ENCODE measurements around the gene HOMER2. TPM values are rescaled to one million over a fixed set of nuclear protein-coding genes. Genes with fewer than 3 reads are reported as not detected.
"Not testable (repeated sequence)": the region's sequence is repeated elsewhere in the genome, so short reads cannot be mapped to it uniquely, and the experiment has no call there.

Gene HOMER2
- total and polyA plus RNA-seq, 2 donors = 5.7 to 7.8 TPM

- DNase-seq (ENCODE audit: low read depth in 6 of 9, low spot score in 9 of 9) = no peak
- 95% methylated on average over 18 of the region's 18 CpGs for WGBS
- no peaks in the 10 kb centered on the region for H3K27me3 ChIP-seq (ENCODE audit: control insufficient read depth in 2 of 2, insufficient read depth in 1 of 2, low read length in 1 of 2)
- no peaks in the 10 kb centered on the region for H3K9me3 ChIP-seq (ENCODE audit: control insufficient read depth in 2 of 2, insufficient read depth in 1 of 2, low read length in 1 of 2)
- H3K36me3 ChIP-seq (ENCODE audit: control insufficient read depth in 2 of 2, insufficient read depth in 2 of 2, low read length in 1 of 2) = peaks cover 58 to 78% of the 10 kb centered on the region in 2 donors
- no peak overlapping the region for H3K4me3 ChIP-seq (ENCODE audit: low read length in 2 of 2)
- peaks cover 0 to 4% of the 10 kb centered on the region in 2 donors for H3K4me1 ChIP-seq (ENCODE audit: control insufficient read depth in 2 of 2, insufficient read depth in 2 of 2, low read length in 2 of 2)
- no peak overlapping the region for H3K27ac ChIP-seq (ENCODE audit: low read depth in 1 of 2, low read length in 1 of 2)
Measured at GRCh38 chr15:82830427-82831173, 121.9 kb downstream of the HOMER2 start.

- H3K4me3 ChIP-seq (ENCODE audit: low read length in 2 of 2) = no peak overlapping the region
- peaks cover 52 to 77% of the 10 kb centered on the region in 2 donors for H3K36me3 ChIP-seq (ENCODE audit: control insufficient read depth in 2 of 2, insufficient read depth in 2 of 2, low read length in 1 of 2)
- no peaks in the 10 kb centered on the region for H3K27me3 ChIP-seq (ENCODE audit: control insufficient read depth in 2 of 2, insufficient read depth in 1 of 2, low read length in 1 of 2)
- H3K9me3 ChIP-seq (ENCODE audit: control insufficient read depth in 2 of 2, insufficient read depth in 1 of 2, low read length in 1 of 2) = no peaks in the 10 kb centered on the region
- 99% methylated on average over 4 of the region's 4 CpGs for WGBS
- H3K27ac ChIP-seq (ENCODE audit: low read depth in 1 of 2, low read length in 1 of 2) = no peak overlapping the region
- DNase-seq (ENCODE audit: low read depth in 6 of 9, low spot score in 9 of 9) = no peak
- H3K4me1 ChIP-seq (ENCODE audit: control insufficient read depth in 2 of 2, insufficient read depth in 2 of 2, low read length in 2 of 2) = peaks cover 0 to 4% of the 10 kb centered on the region in 2 donors
Measured at GRCh38 chr15:82829234-82829633, 123.3 kb downstream of the HOMER2 start.

GRCh38 chr15:82828075-82828474 lies 124.4 kb downstream of the HOMER2 start:
- H3K27ac ChIP-seq (ENCODE audit: low read depth in 1 of 2, low read length in 1 of 2) = no peak overlapping the region
- H3K9me3 ChIP-seq (ENCODE audit: control insufficient read depth in 2 of 2, insufficient read depth in 1 of 2, low read length in 1 of 2) = no peaks in the 10 kb centered on the region
- H3K27me3 ChIP-seq (ENCODE audit: control insufficient read depth in 2 of 2, insufficient read depth in 1 of 2, low read length in 1 of 2) = no peaks in the 10 kb centered on the region
- no peak overlapping the region for H3K4me3 ChIP-seq (ENCODE audit: low read length in 2 of 2)
- 98% methylated on average over 1 of the region's 1 CpG for WGBS
- H3K4me1 ChIP-seq (ENCODE audit: control insufficient read depth in 2 of 2, insufficient read depth in 2 of 2, low read length in 2 of 2) = peaks cover 0 to under 1% of the 10 kb centered on the region in 2 donors
- peaks cover 46 to 70% of the 10 kb centered on the region in 2 donors for H3K36me3 ChIP-seq (ENCODE audit: control insufficient read depth in 2 of 2, insufficient read depth in 2 of 2, low read length in 1 of 2)
- no peak for DNase-seq (ENCODE audit: low read depth in 6 of 9, low spot score in 9 of 9)

- H3K9me3 ChIP-seq (ENCODE audit: control insufficient read depth in 2 of 2, insufficient read depth in 1 of 2, low read length in 1 of 2) = no peaks in the 10 kb centered on the region
- no peak for DNase-seq (ENCODE audit: low read depth in 6 of 9, low spot score in 9 of 9)
- no peak overlapping the region for H3K4me3 ChIP-seq (ENCODE audit: low read length in 2 of 2)
- no peaks in the 10 kb centered on the region for H3K27me3 ChIP-seq (ENCODE audit: control insufficient read depth in 2 of 2, insufficient read depth in 1 of 2, low read length in 1 of 2)
- H3K36me3 ChIP-seq (ENCODE audit: control insufficient read depth in 2 of 2, insufficient read depth in 2 of 2, low read length in 1 of 2) = peaks cover 29 to 55% of the 10 kb centered on the region in 2 donors
- no peak overlapping the region for H3K27ac ChIP-seq (ENCODE audit: low read depth in 1 of 2, low read length in 1 of 2)
- H3K4me1 ChIP-seq (ENCODE audit: control insufficient read depth in 2 of 2, insufficient read depth in 2 of 2, low read length in 2 of 2) = no peaks in the 10 kb centered on the region
- 96% methylated on average over 5 of the region's 5 CpGs for WGBS
Measured at GRCh38 chr15:82823049-82823448, 129.5 kb downstream of the HOMER2 start.

- H3K36me3 ChIP-seq (ENCODE audit: control insufficient read depth in 2 of 2, insufficient read depth in 2 of 2, low read length in 1 of 2) = peaks cover 27 to 56% of the 10 kb centered on the region in 2 donors
- H3K4me3 ChIP-seq (ENCODE audit: low read length in 2 of 2); H3K27ac ChIP-seq (ENCODE audit: low read depth in 1 of 2, low read length in 1 of 2); DNase-seq (ENCODE audit: low read depth in 6 of 9, low spot score in 9 of 9); H3K27me3 ChIP-seq (ENCODE audit: control insufficient read depth in 2 of 2, insufficient read depth in 1 of 2, low read length in 1 of 2); H3K4me1 ChIP-seq (ENCODE audit: control insufficient read depth in 2 of 2, insufficient read depth in 2 of 2, low read length in 2 of 2); H3K9me3 ChIP-seq (ENCODE audit: control insufficient read depth in 2 of 2, insufficient read depth in 1 of 2, low read length in 1 of 2): not testable (repeated sequence)
Measured at GRCh38 chr15:82821851-82822250, 130.7 kb downstream of the HOMER2 start.

- not testable (repeated sequence) for H3K4me1 ChIP-seq (ENCODE audit: control insufficient read depth in 2 of 2, insufficient read depth in 2 of 2, low read length in 2 of 2); H3K27me3 ChIP-seq (ENCODE audit: control insufficient read depth in 2 of 2, insufficient read depth in 1 of 2, low read length in 1 of 2); H3K27ac ChIP-seq (ENCODE audit: low read depth in 1 of 2, low read length in 1 of 2); H3K4me3 ChIP-seq (ENCODE audit: low read length in 2 of 2); DNase-seq (ENCODE audit: low read depth in 6 of 9, low spot score in 9 of 9); H3K9me3 ChIP-seq (ENCODE audit: control insufficient read depth in 2 of 2, insufficient read depth in 1 of 2, low read length in 1 of 2)
- 96% methylated on average over 3 of the region's 3 CpGs for WGBS
- H3K36me3 ChIP-seq (ENCODE audit: control insufficient read depth in 2 of 2, insufficient read depth in 2 of 2, low read length in 1 of 2) = peaks cover 29 to 56% of the 10 kb centered on the region in 2 donors
Measured at GRCh38 chr15:82821396-82821795, 131.1 kb downstream of the HOMER2 start.

- Histone ChIP-seq H3K36me3 (ENCODE audit: control insufficient read depth in 2 of 2, insufficient read depth in 2 of 2, low read length in 1 of 2) (peaks cover 28 to 53% of the 10 kb centered on the region in 2 donors), H3K27ac (ENCODE audit: low read depth in 1 of 2, low read length in 1 of 2) (no peak overlapping the region), H3K4me1 (ENCODE audit: control insufficient read depth in 2 of 2, insufficient read depth in 2 of 2, low read length in 2 of 2) (no peaks in the 10 kb centered on the region), H3K27me3 (ENCODE audit: control insufficient read depth in 2 of 2, insufficient read depth in 1 of 2, low read length in 1 of 2) (no peaks in the 10 kb centered on the region), H3K9me3 (ENCODE audit: control insufficient read depth in 2 of 2, insufficient read depth in 1 of 2, low read length in 1 of 2) (no peaks in the 10 kb centered on the region), H3K4me3 (ENCODE audit: low read length in 2 of 2) (no peak overlapping the region)
- DNase-seq (ENCODE audit: low read depth in 6 of 9, low spot score in 9 of 9) = no peak
Measured at GRCh38 chr15:82820128-82820527, 132.4 kb downstream of the HOMER2 start.

GRCh38 chr15:82812994-82813393 lies 139.5 kb downstream of the HOMER2 start:
- DNase-seq (ENCODE audit: low read depth in 6 of 9, low spot score in 9 of 9) = no peak
- WGBS = 94% methylated on average over 4 of the region's 4 CpGs
- Histone ChIP-seq H3K4me3 (ENCODE audit: low read length in 2 of 2) (no peak overlapping the region), H3K36me3 (ENCODE audit: control insufficient read depth in 2 of 2, insufficient read depth in 2 of 2, low read length in 1 of 2) (peaks cover 8 to 34% of the 10 kb centered on the region in 2 donors), H3K9me3 (ENCODE audit: control insufficient read depth in 2 of 2, insufficient read depth in 1 of 2, low read length in 1 of 2) (no peaks in the 10 kb centered on the region), H3K27me3 (ENCODE audit: control insufficient read depth in 2 of 2, insufficient read depth in 1 of 2, low read length in 1 of 2) (no peaks in the 10 kb centered on the region), H3K4me1 (ENCODE audit: control insufficient read depth in 2 of 2, insufficient read depth in 2 of 2, low read length in 2 of 2) (peaks cover 4 to 8% of the 10 kb centered on the region in 2 donors), H3K27ac (ENCODE audit: low read depth in 1 of 2, low read length in 1 of 2) (no peak overlapping the region)

- Histone ChIP-seq H3K4me3 (ENCODE audit: low read length in 2 of 2) (peak overlapping the region; percentile 72 to 98), H3K36me3 (ENCODE audit: control insufficient read depth in 2 of 2, insufficient read depth in 2 of 2, low read length in 1 of 2) (peaks cover 0 to 21% of the 10 kb centered on the region in 2 donors), H3K9me3 (ENCODE audit: control insufficient read depth in 2 of 2, insufficient read depth in 1 of 2, low read length in 1 of 2) (no peaks in the 10 kb centered on the region), H3K27me3 (ENCODE audit: control insufficient read depth in 2 of 2, insufficient read depth in 1 of 2, low read length in 1 of 2) (no peaks in the 10 kb centered on the region), H3K27ac (ENCODE audit: low read depth in 1 of 2, low read length in 1 of 2) (peak overlapping the region; percentile 31 to 77), H3K4me1 (ENCODE audit: control insufficient read depth in 2 of 2, insufficient read depth in 2 of 2, low read length in 2 of 2) (peaks cover 4 to 8% of the 10 kb centered on the region in 2 donors)
- WGBS = under 1% methylated on average over 6 of the region's 6 CpGs
- DNase-seq (ENCODE audit: low read depth in 6 of 9, low spot score in 9 of 9) = peak in 5 of 9 donors; percentile 4 to 57 (median 12)
Measured at GRCh38 chr15:82810890-82811426, 141.6 kb downstream of the HOMER2 start.
